Activated CD4-positive, alpha-beta T cell treated with anti-CD3 and anti-CD28 coated beads for 36 hours (primary cell): ENCODE measurements around the gene INPP5J. TPM values are rescaled to one million over a fixed set of nuclear protein-coding genes. Genes with fewer than 3 reads are reported as not detected.
A peak's percentile ranks its signal among the peaks of the same experiment; 100 is the strongest.
"Not testable (repeated sequence)": the region's sequence is repeated elsewhere in the genome, so short reads cannot be mapped to it uniquely, and the experiment has no call there.

ENCODE experiments used
- ATAC-seq: fragments of 200-7000 bp; cut with Tn5 transposase; one replicate; pipeline ENCODE4 v1.10.0; 2021; ENCODE audit warnings: mild to moderate bottlenecking, moderate library complexity
- CTCF ChIA-PET: fragments of 350-600 bp; sonication (Branson Sonifier 250); formaldehyde crosslinking; loops from one replicate; lab custom pipeline; 2021; ENCODE audit warnings: antibody characterized with exemption; lab: Charles Lee
- POLR2A ChIA-PET: fragments of 350-600 bp; sonication (Branson Sonifier 250); formaldehyde crosslinking; loops from one replicate; lab custom pipeline; 2021; ENCODE audit warnings: antibody characterized with exemption, inconsistent platforms; lab: Charles Lee
- DNase-seq: peaks from one replicate; pipeline ENCODE4 v3.0.0-alpha.2; 2020
- H3K27ac Mint-ChIP-seq: one replicate; pipeline ENCODE4 v1.8.0; 2021; ENCODE audit warnings: mixed read lengths
- H3K27me3 Mint-ChIP-seq: one replicate; pipeline ENCODE4 v1.8.0; 2021; ENCODE audit warnings: mixed read lengths
- H3K36me3 Mint-ChIP-seq: one replicate; pipeline ENCODE4 v1.8.0; 2021; ENCODE audit warnings: low read depth, mixed read lengths
- H3K4me1 Mint-ChIP-seq: one replicate; pipeline ENCODE4 v1.8.0; 2021; ENCODE audit warnings: mixed read lengths
- H3K4me3 Mint-ChIP-seq: one replicate; pipeline ENCODE4 v1.8.0; 2021; ENCODE audit warnings: mild to moderate bottlenecking, moderate library complexity, mixed read lengths
- H3K9me3 Mint-ChIP-seq: one replicate; pipeline ENCODE4 v1.8.0; 2021; ENCODE audit warnings: low read depth, mixed read lengths
- intact Hi-C, 2 experiments: fragments of 100-400 bp; cut with DNase I in 1 of 2; cut with micrococcal nuclease in 1 of 2; formaldehyde crosslinking; loops; one replicate each; pipeline versions ENCODE4 v1.14.2 to v1.15.1; 2022 to 2024; cut with DNase I, micrococcal nuclease
- total RNA-seq, 2 experiments: library from RNA; stranded (reverse); gene quantifications; one replicate each; pipeline ENCODE4 v1.2.3, GENCODE V29; 2021

INPP5J gene
- total RNA-seq, 2 experiments from 2014 or later, result 0.11 to 0.23 TPM

GRCh38 chr22:31095637-31096249 is 27.0 kb upstream of the INPP5J start:
- H3K4me1 Mint-ChIP-seq, result no peaks in the 10 kb centered on the region
- DNase-seq (no peak), ATAC-seq (no peak)
- H3K9me3 Mint-ChIP-seq, result no peaks in the 10 kb centered on the region
- no peaks in the 10 kb centered on the region for H3K27me3 Mint-ChIP-seq
- no peak overlapping the region for H3K4me3 Mint-ChIP-seq
- intact Hi-C loops, result no loop called here
- CTCF ChIA-PET, result interaction anchor here (0.5 to 1.8 kb wide), 5 partner anchors 10 to 118 kb away, joined by 3 to 13 read pairs (median 3); no protein-coding TSS in a partner anchor
- POLR2A ChIA-PET, result no interaction called here
- H3K36me3 Mint-ChIP-seq, result no peaks in the 10 kb centered on the region
- no peak overlapping the region for H3K27ac Mint-ChIP-seq

GRCh38 chr22:31096657-31097279 is 26.0 kb upstream of the INPP5J start:
- no peaks in the 10 kb centered on the region for H3K4me1 Mint-ChIP-seq
- H3K27me3 Mint-ChIP-seq, result no peaks in the 10 kb centered on the region
- no peaks in the 10 kb centered on the region for H3K36me3 Mint-ChIP-seq
- intact Hi-C loops, result no loop called here
- CTCF ChIA-PET, result interaction anchor here (1.8 kb wide), 1 partner anchor 11 kb away, joined by 13 read pairs; no protein-coding TSS in a partner anchor
- DNase-seq (no peak), ATAC-seq (no peak)
- H3K27ac Mint-ChIP-seq, result no peak overlapping the region
- POLR2A ChIA-PET, result no interaction called here
- no peaks in the 10 kb centered on the region for H3K9me3 Mint-ChIP-seq
- no peak overlapping the region for H3K4me3 Mint-ChIP-seq

- DNase-seq, intact Hi-C loops, H3K27me3 Mint-ChIP-seq, H3K36me3 Mint-ChIP-seq, H3K4me3 Mint-ChIP-seq, ATAC-seq, CTCF ChIA-PET, POLR2A ChIA-PET, H3K9me3 Mint-ChIP-seq, H3K27ac Mint-ChIP-seq, H3K4me1 Mint-ChIP-seq: not testable (repeated sequence)
Observed at GRCh38 chr22:31097539-31097938, 25.2 kb upstream of the INPP5J start.

- CTCF ChIA-PET, result interaction anchor here (0.8 kb wide), 1 partner anchor 46 kb away, joined by 4 read pairs; no protein-coding TSS in a partner anchor
- ATAC-seq (no peak), DNase-seq (no peak)
- H3K4me1 Mint-ChIP-seq, result no peaks in the 10 kb centered on the region
- POLR2A ChIA-PET, result no interaction called here
- no peaks in the 10 kb centered on the region for H3K36me3 Mint-ChIP-seq
- H3K9me3 Mint-ChIP-seq, result no peaks in the 10 kb centered on the region
- H3K27me3 Mint-ChIP-seq, result no peaks in the 10 kb centered on the region
- H3K4me3 Mint-ChIP-seq, result no peak overlapping the region
- H3K27ac Mint-ChIP-seq, result no peak overlapping the region
- intact Hi-C loops, result no loop called here
Observed at GRCh38 chr22:31097941-31098631, 24.7 kb upstream of the INPP5J start.

GRCh38 chr22:31098632-31099110 is 24.1 kb upstream of the INPP5J start:
- H3K4me3 Mint-ChIP-seq, result no peak overlapping the region
- H3K27ac Mint-ChIP-seq, result no peak overlapping the region
- intact Hi-C loops, result no loop called here
- no peak for DNase-seq
- no peak for ATAC-seq
- POLR2A ChIA-PET, result no interaction called here
- no peaks in the 10 kb centered on the region for H3K4me1 Mint-ChIP-seq
- H3K9me3 Mint-ChIP-seq, result no peaks in the 10 kb centered on the region
- H3K36me3 Mint-ChIP-seq, result no peaks in the 10 kb centered on the region
- CTCF ChIA-PET, result interaction anchor here (0.6 to 1.2 kb wide), 3 partner anchors 16 to 177 kb away, joined by 3 to 4 read pairs (median 3); no protein-coding TSS in a partner anchor
- H3K27me3 Mint-ChIP-seq, result no peaks in the 10 kb centered on the region

- ChIA-PET POLR2A (no interaction called here), CTCF (interaction anchor here (0.6 to 1.2 kb wide), 3 partner anchors 17 to 498 kb away, joined by 3 to 4 read pairs (median 3); no protein-coding TSS in a partner anchor)
Observed at GRCh38 chr22:31099386-31099785, 23.4 kb upstream of the INPP5J start.

GRCh38 chr22:31099841-31100761 is 22.7 kb upstream of the INPP5J start:
- DNase-seq (no peak), ATAC-seq (no peak)
- CTCF ChIA-PET, result interaction anchor here (1.2 kb wide), 1 partner anchor 17 kb away, joined by 3 read pairs; no protein-coding TSS in a partner anchor
- no peak overlapping the region for H3K27ac Mint-ChIP-seq
- H3K4me3 Mint-ChIP-seq, result no peak overlapping the region
- intact Hi-C loops, result no loop called here
- POLR2A ChIA-PET, result no interaction called here
- no peaks in the 10 kb centered on the region for H3K27me3 Mint-ChIP-seq
- H3K36me3 Mint-ChIP-seq, result no peaks in the 10 kb centered on the region
- no peaks in the 10 kb centered on the region for H3K4me1 Mint-ChIP-seq
- no peaks in the 10 kb centered on the region for H3K9me3 Mint-ChIP-seq

More at GRCh38 chr22:31099386-31099785, 23.4 kb upstream of the INPP5J start:
- intact Hi-C loops, result no loop called here
- H3K4me3 Mint-ChIP-seq, result no peak overlapping the region
- DNase-seq, result no peak
- no peak overlapping the region for H3K27ac Mint-ChIP-seq
- no peaks in the 10 kb centered on the region for H3K27me3 Mint-ChIP-seq
- no peak for ATAC-seq
- H3K36me3 Mint-ChIP-seq, result no peaks in the 10 kb centered on the region
- H3K9me3 Mint-ChIP-seq, result no peaks in the 10 kb centered on the region
- H3K4me1 Mint-ChIP-seq, result no peaks in the 10 kb centered on the region

GRCh38 chr22:31100762-31101525 is 21.8 kb upstream of the INPP5J start:
- Mint-ChIP-seq H3K9me3 (no peaks in the 10 kb centered on the region), H3K4me1 (no peaks in the 10 kb centered on the region), H3K27ac (no peak overlapping the region), H3K36me3 (no peaks in the 10 kb centered on the region), H3K27me3 (no peaks in the 10 kb centered on the region), H3K4me3 (no peak overlapping the region)
- ChIA-PET CTCF (interaction anchor here (0.7 to 1.1 kb wide), 2 partner anchors 47 to 58 kb away, joined by 3 to 4 read pairs; no protein-coding TSS in a partner anchor), POLR2A (no interaction called here)
- no peak for ATAC-seq
- intact Hi-C loops, result no loop called here
- no peak for DNase-seq

GRCh38 chr22:31102441-31103081 is 20.2 kb upstream of the INPP5J start:
- POLR2A ChIA-PET, result no interaction called here
- peaks cover 14% of the 10 kb centered on the region for H3K4me1 Mint-ChIP-seq
- no peak for ATAC-seq
- no peak overlapping the region for H3K27ac Mint-ChIP-seq
- CTCF ChIA-PET, result interaction anchor here (0.7 to 1.1 kb wide), 3 partner anchors 45 to 988 kb away, joined by 3 to 4 read pairs (median 3); no protein-coding TSS in a partner anchor
- peak; percentile 46 for DNase-seq
- no peaks in the 10 kb centered on the region for H3K9me3 Mint-ChIP-seq
- no peaks in the 10 kb centered on the region for H3K36me3 Mint-ChIP-seq
- no peaks in the 10 kb centered on the region for H3K27me3 Mint-ChIP-seq
- H3K4me3 Mint-ChIP-seq, result no peak overlapping the region
- intact Hi-C loops, result no loop called here

GRCh38 chr22:31103111-31103510 is 19.7 kb upstream of the INPP5J start:
- ChIA-PET CTCF (no interaction called here), POLR2A (no interaction called here)
- peaks cover 19% of the 10 kb centered on the region for H3K4me1 Mint-ChIP-seq
- no peaks in the 10 kb centered on the region for H3K27me3 Mint-ChIP-seq
- H3K9me3 Mint-ChIP-seq, result no peaks in the 10 kb centered on the region
- H3K27ac Mint-ChIP-seq, result no peak overlapping the region
- ATAC-seq (no peak), DNase-seq (no peak)
- no peak overlapping the region for H3K4me3 Mint-ChIP-seq
- intact Hi-C loops, result no loop called here
- no peaks in the 10 kb centered on the region for H3K36me3 Mint-ChIP-seq
